Activated T-cell treated with anti-CD3 and anti-CD28 coated beads, Interleukin-2, amount 50 U/mL, for 48 hours (primary cell): ENCODE measurements around the gene TNP1.

ENCODE experiments used
- DNase-seq, 2 experiments: peaks; one replicate each; pipeline ENCODE4 v3.0.0-alpha.2; 2020

TNP1 gene

DNA sequence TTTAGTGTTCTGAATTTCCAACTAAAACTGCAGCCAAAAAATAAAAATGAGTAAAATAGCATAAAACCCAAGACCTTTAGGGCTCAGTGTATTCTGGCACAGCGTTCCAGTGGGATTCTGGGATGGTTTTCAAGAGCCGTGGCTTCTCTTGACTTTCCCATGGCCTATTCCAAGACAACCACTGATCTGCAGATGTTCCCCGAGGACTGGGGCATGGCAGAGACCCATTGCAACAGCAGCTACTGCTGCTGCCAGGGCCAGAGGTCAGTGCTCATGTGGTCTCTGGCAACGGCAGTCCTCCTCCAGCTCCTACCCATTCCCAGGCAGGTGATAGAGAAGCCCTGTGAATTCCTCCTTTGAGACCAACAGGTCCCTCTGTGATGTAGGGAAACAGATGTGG is 26.8 kb downstream of the TNP1 start:
- no peak for DNase-seq

DNA sequence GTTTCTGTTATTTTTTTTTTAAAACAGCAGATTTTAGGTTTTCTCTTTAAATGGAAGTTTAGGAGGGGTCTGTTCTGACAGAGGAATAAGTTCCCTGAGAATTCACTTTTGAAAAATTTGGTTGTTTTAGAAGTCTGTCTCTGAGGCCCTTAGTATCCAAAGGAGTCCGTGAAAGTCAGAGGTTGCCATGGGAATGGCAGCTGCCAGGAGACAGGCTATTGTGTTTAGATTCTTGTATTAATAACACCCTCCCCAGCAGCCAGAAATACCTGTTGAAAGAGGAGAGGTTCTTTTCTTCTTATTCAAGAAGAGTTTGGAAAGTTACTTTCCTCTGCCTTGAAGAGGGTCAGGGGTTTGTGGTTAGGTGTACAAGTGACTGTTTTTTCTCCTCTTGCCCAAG is 29.5 kb downstream of the TNP1 start:
- no peak for DNase-seq

DNA sequence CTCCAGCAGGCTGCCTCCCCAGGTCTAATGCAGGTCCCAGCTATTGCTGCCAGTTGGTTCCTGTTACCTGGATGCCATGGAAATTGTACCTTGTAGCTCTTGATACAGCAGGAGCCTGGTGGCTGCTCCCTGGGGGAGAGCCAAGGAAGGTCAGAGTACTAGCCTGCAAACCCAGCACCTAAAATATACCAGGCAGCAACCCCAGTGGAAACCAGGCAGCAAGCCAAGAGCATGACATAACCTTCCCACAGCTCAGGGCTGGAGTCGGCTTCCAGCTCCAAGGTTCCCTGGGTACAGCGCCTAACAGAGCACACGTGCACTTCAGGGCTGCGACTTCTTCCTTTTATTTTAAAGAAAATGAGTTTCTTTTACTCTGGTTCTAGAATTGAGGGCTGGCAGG is 30.3 kb downstream of the TNP1 start:
- no peak for DNase-seq

DNA sequence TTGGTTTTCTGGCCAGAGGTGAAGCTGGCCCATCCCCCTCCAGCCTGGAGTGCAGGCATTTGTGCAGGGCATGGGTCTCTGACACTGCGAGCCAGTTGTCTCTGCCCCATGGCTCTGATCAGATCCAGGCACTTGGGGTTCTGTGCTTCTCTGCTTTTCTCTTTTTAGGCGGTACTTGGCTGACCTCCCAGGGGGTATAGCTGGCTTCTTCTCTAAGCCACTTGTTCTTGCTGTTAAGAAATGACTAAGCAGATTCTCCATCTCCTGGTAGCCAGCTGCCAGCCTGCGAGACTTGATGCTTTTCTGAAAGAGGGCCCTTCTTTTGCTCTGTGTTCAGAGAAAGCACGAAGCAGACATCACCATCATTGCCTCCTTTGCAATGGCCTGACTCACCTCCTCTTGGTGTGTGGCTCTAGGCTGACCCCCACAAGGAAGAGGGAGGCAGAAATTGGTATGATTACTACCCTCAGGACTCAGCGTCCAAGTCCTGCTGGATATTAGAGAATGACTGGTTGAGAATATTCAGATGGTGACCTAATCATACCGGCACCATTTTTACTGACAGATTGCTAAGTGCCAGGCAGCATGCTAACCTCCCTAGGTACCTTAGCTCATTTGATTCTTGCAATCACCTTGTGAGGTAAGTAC is 32.7 kb downstream of the TNP1 start:
- DNase-seq = no peak

DNA sequence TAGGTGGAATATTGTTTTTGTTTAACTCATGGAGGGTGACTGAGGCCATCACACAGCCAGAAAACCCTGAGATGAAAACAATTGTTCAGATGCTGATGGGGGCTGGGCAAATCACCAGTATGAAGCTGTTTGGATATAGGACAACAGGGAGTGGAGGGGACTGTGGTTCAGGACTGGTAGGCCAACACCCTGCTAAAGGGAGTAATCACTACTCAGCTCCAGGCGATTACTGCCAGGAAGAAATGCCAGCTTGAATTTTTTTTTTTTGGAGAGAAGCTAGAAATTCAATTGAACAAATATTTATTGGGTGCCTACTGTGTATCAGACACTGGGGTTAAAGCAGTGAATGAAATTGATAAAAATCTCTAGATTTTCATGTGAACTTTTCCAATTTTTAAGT is 37.4 kb downstream of the TNP1 start:
- DNase-seq = no peak

DNA sequence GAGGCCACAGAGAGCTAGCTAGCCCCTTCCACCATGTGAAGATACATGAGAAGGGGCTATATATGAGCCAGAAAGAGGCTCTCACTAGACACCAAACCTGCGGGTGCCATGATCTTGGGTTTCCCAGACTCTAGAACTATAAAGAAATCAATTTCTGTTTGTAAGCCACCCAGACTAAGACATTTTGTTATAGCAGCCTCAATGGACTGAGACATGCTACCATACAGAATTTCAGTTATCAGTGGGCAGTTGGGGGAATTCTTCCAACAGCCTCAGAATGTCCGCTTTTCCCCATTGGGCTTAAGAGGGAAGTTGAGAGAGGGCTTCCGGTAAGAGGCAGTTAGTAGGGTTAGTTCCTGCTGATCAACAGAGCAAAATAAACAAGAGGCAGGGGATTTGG is 39.2 kb downstream of the TNP1 start:
- no peak for DNase-seq

DNA sequence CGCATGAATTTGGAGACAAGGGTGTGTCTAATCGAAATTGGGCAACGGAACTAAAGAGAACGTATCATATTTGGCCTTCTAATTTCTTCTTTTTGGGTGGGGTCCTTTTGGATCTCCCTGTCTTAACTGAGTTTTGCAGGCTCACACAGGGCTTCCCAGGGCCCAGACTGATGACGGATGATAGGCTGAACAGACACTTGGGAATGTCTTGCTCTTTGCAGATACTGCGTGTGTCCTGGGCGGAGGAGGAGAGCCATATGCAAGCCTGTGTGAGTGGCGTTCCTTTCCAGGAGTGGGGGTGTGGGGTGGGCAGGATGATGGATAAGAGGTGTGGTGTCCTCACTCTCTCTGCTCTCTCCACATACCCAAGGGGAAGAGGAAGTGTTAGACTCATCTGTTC is 40.1 kb downstream of the TNP1 start:
- no peak for DNase-seq

DNA sequence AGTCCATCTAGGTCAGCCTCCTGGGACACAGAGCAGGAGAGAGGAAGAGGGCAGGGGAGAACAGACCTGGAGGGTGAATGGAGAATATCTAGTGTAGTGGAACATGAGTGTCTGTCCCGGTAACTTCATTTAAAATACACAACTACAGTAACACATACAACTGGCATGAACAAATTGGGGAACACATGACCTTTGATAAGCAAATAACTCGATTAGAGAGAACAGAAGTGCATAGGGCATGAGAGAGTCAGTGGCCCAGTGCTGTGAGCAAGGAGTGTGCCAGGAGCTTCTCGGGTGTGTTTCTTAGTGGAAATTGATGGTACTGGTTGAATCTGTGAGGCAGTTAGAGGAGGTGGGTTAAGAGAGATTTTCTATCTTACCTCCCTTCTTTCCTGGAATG is 40.8 kb downstream of the TNP1 start:
- no peak for DNase-seq

DNA sequence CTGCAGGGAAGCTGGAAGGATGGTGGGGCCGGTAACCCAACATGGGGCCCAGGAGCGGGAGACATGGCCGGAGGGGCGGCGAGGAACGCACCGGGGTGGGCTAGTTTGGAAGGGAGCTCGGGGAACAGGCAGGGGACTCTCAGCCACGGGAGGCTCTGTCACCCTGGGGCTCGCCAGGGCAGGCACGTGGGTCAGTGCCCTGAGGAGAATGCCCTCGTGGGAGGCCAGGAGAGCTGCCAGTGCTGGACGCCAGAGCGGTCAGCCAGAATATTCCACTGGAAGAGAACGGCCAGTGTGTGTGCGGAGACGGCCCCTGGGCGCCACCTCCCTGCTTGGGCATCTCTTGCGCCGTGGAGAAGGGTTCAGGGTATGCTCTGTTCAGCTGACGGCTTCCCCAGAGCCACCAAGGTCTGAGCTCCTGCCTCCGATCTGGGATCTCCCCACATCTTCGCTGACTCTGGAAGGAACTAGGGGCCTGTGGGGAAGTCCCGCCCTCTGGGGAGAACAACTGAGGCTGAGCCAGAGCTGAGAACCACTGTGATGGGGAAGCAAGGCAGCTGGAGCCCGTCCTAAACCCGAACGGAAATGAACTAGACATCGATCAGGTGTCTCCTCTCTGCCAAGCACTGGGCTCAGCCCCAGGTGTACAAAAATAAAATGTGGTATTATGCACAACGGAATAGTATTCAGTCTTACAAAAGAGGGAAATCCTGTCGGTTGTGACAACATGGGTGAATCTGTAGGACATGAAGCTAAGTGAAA is 49.3 kb downstream of the TNP1 start:
- no peak for DNase-seq
